Stimulated activated CD4-positive, alpha-beta T cell treated with anti-CD3 and anti-CD28 coated beads, Interleukin-1b, Interleukin-23, amount 100 ng/mL, for 24 hours (primary cell): ENCODE data around the gene GRAMD4.
"Not testable (repeated sequence)": the region's sequence is repeated elsewhere in the genome, so short reads cannot be mapped to it uniquely, and the experiment has no call there.

ENCODE experiments used
- DNase-seq, 4 experiments: peaks; one replicate each; pipeline ENCODE4 v3.0.0-alpha.2; 2020; ENCODE audit warnings: low read depth in 4 of 4, low spot score in 1 of 4

GRAMD4 gene

GRCh38 chr22:46636221-46637002 is 16.2 kb downstream of the GRAMD4 start:
- DNase-seq, result no peak

- no peak for DNase-seq
These were observed 17.8 kb downstream of the GRAMD4 start for GRCh38 chr22:46637711-46638600.

GRCh38 chr22:46638601-46639431 is 18.6 kb downstream of the GRAMD4 start:
- no peak for DNase-seq

- no peak for DNase-seq
These were observed 19.7 kb downstream of the GRAMD4 start for GRCh38 chr22:46639843-46640242.

GRCh38 chr22:46640293-46641055 is 20.3 kb downstream of the GRAMD4 start:
- DNase-seq, result no peak

- no peak for DNase-seq
These were observed 21.7 kb downstream of the GRAMD4 start for GRCh38 chr22:46641811-46642266.

- DNase-seq, result not testable (repeated sequence)
These were observed 22.8 kb downstream of the GRAMD4 start for GRCh38 chr22:46642840-46643480.

- DNase-seq, result no peak
These were observed 26.5 kb downstream of the GRAMD4 start for GRCh38 chr22:46646531-46647215.

GRCh38 chr22:46648225-46648820 is 28.1 kb downstream of the GRAMD4 start:
- not testable (repeated sequence) for DNase-seq

- no peak for DNase-seq
These were observed 29.2 kb downstream of the GRAMD4 start for GRCh38 chr22:46649141-46650077.

- DNase-seq, result no peak
These were observed 30.1 kb downstream of the GRAMD4 start for GRCh38 chr22:46650078-46650810.

GRCh38 chr22:46651316-46651715 is 31.1 kb downstream of the GRAMD4 start:
- no peak for DNase-seq

GRCh38 chr22:46652081-46652846 is 32.1 kb downstream of the GRAMD4 start:
- DNase-seq, result no peak

GRCh38 chr22:46652847-46653331 is 32.7 kb downstream of the GRAMD4 start:
- no peak for DNase-seq

- DNase-seq, result peak in 1 of 4 experiments; percentile 26
These were observed 33.4 kb downstream of the GRAMD4 start for GRCh38 chr22:46653596-46653995.

- no peak for DNase-seq
These were observed 34.2 kb downstream of the GRAMD4 start for GRCh38 chr22:46654426-46654825.
